T1000 (cell line): ENCODE data around the gene DHX29.

Source experiments
- DNase-seq: peaks from one replicate; lab custom pipeline; 2025; ENCODE audit warnings: mixed read lengths; lab: John Stamatoyannopoulos, UW

DHX29 gene

GRCh38 chr5:55232271-55232984 lies 75.1 kb downstream of the DHX29 start:
- no peak for DNase-seq

GRCh38 chr5:55231919-55232270 lies 75.6 kb downstream of the DHX29 start:
- DNase-seq = no peak

- DNase-seq = no peak
Measured at GRCh38 chr5:55231029-55231918, 76.2 kb downstream of the DHX29 start.

GRCh38 chr5:55230086-55230629 lies 77.3 kb downstream of the DHX29 start:
- no peak for DNase-seq

- no peak for DNase-seq
Measured at GRCh38 chr5:55227664-55228430, 79.6 kb downstream of the DHX29 start.

GRCh38 chr5:55226934-55227663 lies 80.4 kb downstream of the DHX29 start, which contains the start of gene MCIDAS:
Gene MCIDAS (minus strand): TSS chr5:55227315. CDS start chr5:55227138, 177 bp downstream.
- peak; percentile 43 for DNase-seq

GRCh38 chr5:55226027-55226933 lies 81.2 kb downstream of the DHX29 start:
- peak; percentile 64 for DNase-seq

GRCh38 chr5:55225346-55225745 lies 82.1 kb downstream of the DHX29 start:
- no peak for DNase-seq

- DNase-seq = no peak
Measured at GRCh38 chr5:55223812-55224240, 83.7 kb downstream of the DHX29 start.

GRCh38 chr5:55222985-55223811 lies 84.3 kb downstream of the DHX29 start:
- DNase-seq = no peak

GRCh38 chr5:55222092-55222984 lies 85.2 kb downstream of the DHX29 start:
- no peak for DNase-seq

- no peak for DNase-seq
Measured at GRCh38 chr5:55220433-55221185, 86.9 kb downstream of the DHX29 start.

- no peak for DNase-seq
Measured at GRCh38 chr5:55219770-55220169, 87.7 kb downstream of the DHX29 start.

- DNase-seq = no peak
Measured at GRCh38 chr5:55218967-55219366, 88.5 kb downstream of the DHX29 start.

GRCh38 chr5:55211184-55211874 lies 96.2 kb downstream of the DHX29 start:
- DNase-seq = no peak
